Midbrain (tissue), 1 donor: ENCODE measurements around the gene ATP12A.
A peak's percentile ranks its signal among the peaks of the same experiment; 100 is the strongest.
"Not testable (repeated sequence)": the region's sequence is repeated elsewhere in the genome, so short reads cannot be mapped to it uniquely, and the experiment has no call there.

Experiments
- DNase-seq: peaks from one replicate; lab custom pipeline; 2025; lab: John Stamatoyannopoulos, UW

The ATP12A gene

GRCh38 chr13:24688950-24689349, 8.7 kb downstream of the ATP12A start:
- DNase-seq: no peak

GRCh38 chr13:24691381-24691780, 11.2 kb downstream of the ATP12A start:
- DNase-seq: no peak

DNA sequence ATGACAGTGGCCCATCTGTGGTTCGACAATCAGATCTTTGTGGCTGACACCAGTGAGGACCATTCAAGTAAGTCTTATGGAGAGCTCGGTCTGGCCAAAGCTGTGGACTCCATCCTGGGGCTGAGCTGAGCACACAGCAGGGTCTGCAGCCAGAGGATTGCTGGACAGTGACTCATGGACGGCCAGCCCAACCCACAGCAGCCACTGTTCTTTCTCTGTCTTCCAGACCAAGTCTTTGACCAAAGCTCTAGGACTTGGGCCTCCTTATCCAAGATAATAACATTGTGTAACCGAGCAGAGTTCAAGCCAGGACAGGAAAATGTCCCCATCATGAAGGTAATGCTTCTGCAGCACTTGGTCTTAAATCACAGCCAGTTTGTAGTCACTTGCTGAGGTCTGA, 12.4 kb downstream of the ATP12A start:
- no peak for DNase-seq

DNA sequence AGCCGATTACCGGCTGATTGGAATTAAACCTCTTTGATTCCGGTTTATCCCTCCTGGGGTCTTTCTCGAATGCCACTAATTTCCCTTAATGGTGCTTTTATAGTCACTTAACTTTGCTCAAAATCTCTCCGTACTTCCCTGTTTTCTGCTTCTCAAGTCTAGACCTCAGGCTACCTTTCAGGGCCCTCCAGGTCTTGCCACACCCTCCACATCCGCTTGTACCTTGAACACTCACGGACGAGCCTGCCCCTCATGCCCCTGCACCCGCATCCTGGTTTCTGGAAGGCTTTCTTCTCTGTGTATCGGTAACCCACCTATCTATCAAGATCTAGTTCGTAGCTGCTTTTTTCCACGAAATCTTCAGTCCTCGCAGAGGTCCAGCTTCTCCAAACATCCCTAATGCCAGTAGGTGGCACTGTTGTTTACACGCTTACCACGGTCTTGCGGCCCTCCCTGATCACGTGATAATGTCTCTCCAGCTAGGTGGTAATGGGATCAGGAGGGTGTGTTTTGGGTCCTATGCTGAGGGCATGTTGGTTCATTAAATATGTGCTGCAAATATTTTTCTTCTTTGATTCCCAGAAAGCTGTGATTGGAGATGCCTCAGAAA, 13.8 kb downstream of the ATP12A start:
- DNase-seq: peak; percentile 27

GRCh38 chr13:24694907-24695306, 14.7 kb downstream of the ATP12A start:
- no peak for DNase-seq

- no peak for DNase-seq
Observed at GRCh38 chr13:24698686-24699085, 18.5 kb downstream of the ATP12A start.

- DNase-seq: no peak
Observed at GRCh38 chr13:24699541-24699940, 19.3 kb downstream of the ATP12A start.

DNA sequence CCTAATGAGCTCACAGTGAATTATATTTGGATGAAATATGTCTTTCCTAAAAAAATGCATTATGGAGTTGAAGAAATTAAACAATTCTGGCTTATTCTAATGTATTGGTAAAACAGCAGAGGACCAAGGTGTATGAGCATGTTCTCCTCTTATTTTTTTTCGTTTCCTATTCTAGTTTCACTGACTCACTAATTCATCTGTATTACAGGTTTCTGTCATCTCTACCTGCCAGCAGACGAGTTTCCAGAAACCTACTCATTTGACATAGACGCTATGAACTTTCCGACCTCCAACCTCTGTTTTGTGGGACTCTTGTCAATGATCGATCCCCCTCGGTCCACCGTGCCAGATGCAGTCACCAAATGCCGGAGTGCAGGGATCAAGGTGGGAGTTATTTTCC, 20.3 kb downstream of the ATP12A start:
- no peak for DNase-seq

DNA sequence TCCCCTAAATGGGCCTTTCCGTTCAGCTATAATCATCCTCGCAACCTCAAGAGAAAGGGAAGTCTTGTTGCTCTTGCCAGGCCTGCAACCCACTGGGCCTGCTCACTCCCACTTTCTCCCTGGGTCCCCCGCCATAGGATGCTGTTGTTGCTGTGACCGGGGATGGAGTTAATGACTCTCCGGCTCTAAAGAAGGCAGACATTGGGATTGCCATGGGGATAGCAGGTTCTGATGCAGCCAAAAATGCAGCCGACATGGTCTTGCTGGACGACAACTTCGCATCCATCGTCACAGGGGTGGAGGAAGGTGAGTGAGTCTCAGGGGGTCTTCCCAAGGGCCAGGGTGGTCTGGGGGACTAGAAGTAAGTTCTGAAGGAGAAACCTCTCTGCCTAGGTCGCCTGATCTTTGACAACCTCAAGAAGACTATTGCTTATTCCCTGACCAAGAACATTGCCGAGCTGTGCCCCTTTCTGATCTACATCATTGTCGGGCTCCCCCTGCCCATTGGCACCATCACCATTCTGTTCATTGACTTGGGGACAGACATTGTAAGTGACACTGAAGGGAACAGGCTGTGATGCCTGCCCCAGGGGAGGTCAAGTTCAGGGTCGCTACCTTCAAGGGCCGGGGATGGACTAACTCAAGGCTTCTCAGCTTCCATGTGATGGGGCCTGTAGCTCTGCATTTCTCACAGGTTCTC, 26.8 kb downstream of the ATP12A start:
- no peak for DNase-seq

GRCh38 chr13:24709186-24709913, 29.1 kb downstream of the ATP12A start:
- DNase-seq: no peak

DNA sequence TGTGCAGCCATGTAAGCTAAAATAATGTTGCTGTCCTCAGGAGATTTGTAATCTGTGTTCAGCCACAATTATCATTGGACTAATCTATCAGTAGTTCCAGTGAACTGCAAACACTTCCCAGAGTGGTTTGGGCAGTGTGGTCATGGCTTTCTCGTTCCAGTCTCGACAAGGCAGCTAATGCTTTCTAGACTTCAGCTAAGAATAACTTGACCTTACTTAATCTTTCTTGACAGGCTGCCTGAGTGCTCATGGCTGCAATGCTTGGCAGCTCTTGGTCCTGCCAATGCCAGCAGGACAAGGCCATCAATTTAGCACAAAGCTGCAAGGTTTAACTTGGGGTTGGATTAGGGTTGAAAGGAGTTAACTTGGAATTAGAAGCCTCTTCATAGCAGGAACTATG, 32.8 kb downstream of the ATP12A start:
- DNase-seq: no peak

GRCh38 chr13:24716011-24716410, 35.8 kb downstream of the ATP12A start:
- no peak for DNase-seq

- DNase-seq: no peak
Observed at GRCh38 chr13:24716446-24716845, 36.2 kb downstream of the ATP12A start.

- DNase-seq: no peak
Observed at GRCh38 chr13:24717217-24717616, 37.0 kb downstream of the ATP12A start.

DNA sequence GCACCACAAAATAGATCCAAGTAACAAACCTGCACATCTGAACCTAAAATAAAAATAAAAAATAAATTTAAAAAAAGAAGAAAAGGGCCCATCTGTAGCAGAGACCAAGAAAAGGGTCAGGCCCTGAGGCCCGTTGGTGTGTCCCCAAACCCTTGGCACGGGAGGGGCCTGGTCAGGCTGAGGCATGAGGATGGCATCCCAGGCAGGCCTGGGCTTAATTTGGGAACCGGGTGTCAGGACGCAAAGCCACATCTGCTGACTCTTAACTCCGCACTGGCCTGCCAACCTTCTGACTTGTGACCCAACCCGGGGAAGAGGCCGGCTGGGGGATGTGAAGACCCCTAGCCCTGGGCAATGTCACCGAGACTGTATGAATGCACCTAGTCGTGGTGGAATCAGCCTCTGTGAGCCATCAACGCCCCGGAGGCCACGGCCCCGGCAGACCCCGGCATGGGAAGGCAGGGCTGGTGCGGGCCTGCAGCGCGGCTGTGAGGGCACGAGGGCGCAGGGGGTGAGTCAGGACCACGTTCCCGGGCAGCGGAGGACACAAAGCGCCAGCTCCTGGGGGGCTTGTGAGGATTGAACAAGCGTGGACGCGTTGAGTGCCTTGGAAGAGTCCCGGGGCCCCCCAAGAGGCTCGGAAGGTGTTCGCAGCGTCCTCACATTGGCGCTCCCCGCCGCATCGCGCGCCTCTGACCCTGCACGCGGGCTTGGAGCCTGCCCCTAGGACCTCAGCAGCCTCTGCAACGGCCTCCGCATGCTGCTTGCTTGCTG, 38.2 kb downstream of the ATP12A start:
- DNase-seq: no peak

DNA sequence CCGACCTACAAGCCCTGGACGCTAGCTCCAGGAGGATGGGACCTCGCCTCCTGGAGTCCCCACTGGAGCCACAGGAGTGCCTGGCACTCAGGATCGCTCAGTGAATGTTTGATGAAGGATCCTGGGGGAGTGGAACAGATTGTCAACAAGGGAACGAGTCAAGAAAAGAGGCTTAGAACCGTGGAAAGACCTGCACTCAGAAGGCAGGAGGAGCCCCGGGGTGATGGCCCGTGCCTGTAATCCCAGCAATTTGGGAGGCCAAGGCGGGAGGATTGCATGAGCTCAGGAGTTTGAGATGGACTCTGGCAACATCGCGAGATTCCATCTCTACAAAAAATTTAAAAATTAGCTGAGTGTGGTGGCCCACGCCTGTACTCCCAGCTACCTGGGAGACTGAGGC, 38.9 kb downstream of the ATP12A start:
- DNase-seq: no peak

DNA sequence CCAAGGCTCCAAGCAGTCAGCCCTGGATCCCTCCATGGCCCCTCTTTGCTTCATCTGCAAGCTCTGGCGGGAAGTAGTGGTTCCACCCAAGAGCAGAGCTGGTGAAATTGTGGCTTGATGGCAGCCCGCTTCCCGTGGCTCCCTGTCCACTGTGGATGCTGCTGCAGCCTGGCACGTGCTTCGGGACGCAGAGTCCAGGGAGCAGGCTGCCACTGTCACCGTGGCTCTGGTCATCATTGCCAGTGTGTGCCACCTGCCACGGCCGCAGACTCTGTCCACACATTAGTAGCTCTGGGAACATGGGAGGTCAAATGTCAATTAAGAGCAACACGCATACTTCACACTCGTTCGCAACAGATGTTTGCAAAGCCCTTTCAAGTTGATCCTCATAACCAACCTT, 43.0 kb downstream of the ATP12A start:
- no peak for DNase-seq

GRCh38 chr13:24724714-24725113, 44.5 kb downstream of the ATP12A start:
- no peak for DNase-seq

- no peak for DNase-seq
Observed at GRCh38 chr13:24725379-24725778, 45.2 kb downstream of the ATP12A start.

- DNase-seq: peak; percentile 66
Observed at GRCh38 chr13:24727731-24728601, 47.8 kb downstream of the ATP12A start.

DNA sequence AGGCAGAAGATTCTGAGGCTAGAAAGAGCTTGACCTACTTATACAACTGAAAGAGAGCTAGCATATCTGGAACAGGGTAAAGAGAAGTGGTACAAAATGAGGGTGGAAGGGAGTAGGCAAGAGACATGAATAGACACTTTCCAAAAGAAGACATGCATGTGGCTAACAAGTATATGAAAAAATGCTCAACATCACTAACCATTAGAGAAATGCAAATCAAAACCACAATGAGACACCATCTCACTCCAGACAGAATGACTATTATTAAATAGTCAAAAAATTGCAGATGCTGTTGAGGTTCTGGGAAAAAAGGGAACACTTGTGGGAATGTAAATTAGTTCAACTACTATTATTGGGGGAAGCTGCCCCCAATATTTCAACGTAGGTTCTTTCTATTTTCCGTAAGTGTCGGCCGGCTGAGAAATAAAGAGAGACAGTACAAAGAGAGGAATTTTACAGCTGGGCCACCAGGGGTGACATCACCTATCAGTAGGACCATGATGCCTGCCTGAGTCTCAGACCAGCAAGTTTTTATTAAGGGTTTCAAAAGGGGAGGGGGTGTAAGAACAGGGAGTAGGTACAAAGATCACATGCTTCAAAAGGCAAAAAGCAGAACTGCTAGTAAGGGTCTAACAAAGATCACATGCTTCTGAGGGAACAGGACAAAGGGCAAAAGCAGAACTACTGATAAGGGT, 50.8 kb downstream of the ATP12A start:
- DNase-seq: not testable (repeated sequence)
